GM21528 (cell line): ENCODE measurements around the gene TMEM123.

ENCODE experiments used
- ATAC-seq: cut with Tn5 transposase; IDR thresholded peaks from one replicate; pipeline ENCODE4 v1.9.1; 2021; ENCODE audit warnings: mild to moderate bottlenecking, moderate library complexity; ENCODE audit not compliant: unreplicated experiment, low FRiP score

The TMEM123 gene

DNA sequence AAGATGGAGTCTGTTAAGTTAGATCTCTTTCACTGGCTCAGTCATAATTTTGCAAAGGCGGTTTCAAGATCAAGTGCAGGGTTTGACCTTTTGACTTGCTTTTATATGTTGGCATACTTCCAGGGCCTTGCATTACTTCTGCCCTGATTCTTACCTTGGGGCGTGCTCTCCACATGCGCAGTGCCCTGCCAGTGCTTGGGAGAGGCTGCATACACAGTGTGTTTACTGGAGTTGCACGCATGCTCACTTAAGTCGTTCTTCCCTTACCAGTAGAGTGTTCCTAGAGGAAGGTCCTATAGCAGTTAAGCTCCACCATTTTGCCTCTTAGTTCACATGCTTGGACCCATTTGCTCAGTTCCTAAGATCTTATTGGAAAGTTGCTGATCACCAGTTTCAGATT, 21.0 kb upstream of the TMEM123 start:
- ATAC-seq, result no peak

DNA sequence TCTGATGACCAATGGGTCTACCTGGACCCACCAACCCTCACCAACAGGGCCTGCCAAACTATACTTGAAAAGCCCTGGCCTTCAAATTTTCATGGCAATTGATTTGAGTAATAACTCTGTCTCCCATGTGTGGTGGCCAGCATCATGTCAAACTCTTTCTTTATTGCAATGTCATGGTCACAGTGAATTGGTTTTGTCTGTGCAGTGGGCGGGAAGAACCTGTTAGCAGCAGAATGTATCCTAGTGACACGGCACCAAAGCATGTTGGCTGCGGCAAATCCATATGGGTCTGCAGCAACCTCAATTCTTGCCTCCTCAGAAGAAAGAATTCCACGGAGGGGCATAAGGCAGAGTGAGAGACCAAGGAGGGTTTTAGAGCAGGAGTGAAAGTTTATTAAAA, 19.6 kb upstream of the TMEM123 start:
- ATAC-seq, result no peak

DNA sequence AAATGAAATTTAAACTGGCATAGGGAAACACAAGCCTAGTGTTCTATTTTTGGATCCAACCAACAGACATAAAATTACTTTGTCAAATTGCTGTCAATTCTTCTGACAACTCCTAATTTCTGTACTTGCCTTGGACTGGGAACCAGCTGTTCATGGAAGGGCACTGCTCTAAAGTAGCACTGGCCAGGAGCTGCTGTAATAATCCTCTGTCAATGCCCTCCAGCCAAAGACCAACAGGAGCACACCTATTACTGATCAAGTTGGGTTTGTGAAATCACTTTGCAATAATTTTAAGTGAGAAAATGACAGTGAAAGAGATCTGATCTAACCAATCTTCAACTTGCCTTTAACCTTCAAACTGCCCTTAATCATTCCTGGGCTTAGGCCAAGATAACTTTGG, 18.9 kb upstream of the TMEM123 start:
- no peak for ATAC-seq

DNA sequence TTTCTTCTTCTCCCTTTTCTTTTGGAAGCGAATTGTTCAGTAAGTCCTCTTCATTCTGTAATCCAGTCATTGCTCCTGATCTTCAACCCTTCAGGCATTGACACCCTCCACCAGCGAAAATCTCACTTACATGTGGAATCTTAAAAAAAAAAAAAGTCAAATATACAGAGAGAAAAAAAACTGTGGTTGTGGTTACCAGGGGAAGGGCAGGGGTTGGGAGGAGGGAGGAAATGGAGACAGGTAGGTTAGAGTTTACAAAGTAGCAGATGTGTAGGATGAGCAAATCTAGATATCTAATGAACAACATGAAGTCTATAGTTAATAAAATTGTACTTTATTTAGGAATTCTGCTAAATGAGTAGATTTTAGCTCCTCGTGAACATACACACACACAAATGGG, 17.7 kb upstream of the TMEM123 start:
- no peak for ATAC-seq

DNA sequence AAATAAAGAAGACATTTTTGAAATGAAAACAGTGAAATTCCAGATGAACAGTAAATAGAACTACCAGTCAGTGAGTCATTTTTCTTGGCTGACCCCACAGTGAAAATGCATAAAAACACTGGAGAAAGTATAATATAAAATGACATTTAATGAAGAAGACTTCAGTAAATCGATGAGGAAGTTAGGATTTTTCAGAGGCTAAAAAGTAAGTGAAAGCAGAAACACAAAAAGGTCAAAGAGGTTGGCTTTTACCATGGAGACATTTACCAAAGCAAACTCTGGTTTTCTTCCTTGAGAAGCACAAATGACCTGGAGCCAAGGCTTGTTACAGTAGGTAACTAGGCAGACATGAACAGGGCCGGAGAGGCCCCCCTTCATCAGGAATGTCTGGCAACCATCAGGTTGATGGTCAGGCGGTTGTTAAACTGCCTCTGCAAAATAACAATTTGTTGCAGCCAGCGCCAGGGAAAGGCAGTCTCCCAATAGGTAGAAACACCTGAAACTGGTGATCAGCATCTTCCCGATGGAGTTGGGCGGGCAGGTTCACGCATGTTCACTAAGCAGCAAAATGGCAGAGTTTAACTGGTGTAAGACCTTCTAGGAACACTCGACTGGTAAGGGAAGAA, 16.7 kb upstream of the TMEM123 start:
- no peak for ATAC-seq

DNA sequence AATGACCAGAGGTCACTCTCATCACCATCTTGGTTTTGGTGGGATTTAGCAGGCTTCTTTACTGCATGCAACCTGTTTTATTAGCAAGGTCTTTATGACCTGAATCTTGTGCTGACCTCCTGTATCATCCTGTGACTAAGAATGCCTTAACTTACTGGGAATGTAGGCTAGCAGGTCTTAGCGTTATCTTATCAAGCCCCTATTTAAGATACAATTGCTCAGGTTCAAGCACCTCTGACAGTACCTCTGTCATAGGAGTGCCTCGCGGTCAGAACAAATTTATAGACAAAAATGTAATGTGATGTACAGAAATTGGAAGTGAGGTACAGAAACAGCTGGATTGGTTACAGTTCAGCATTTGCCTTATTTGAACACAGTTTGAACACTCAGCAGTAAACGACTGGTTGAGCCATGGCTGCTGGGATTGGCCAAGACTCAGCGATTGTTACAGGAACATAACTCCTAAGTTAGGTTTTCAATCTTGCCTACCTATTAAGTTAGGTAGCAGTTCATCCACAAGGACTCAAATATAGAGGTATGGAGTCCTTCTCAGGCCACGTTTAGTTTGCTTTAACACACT, 16.1 kb upstream of the TMEM123 start:
- no peak for ATAC-seq

DNA sequence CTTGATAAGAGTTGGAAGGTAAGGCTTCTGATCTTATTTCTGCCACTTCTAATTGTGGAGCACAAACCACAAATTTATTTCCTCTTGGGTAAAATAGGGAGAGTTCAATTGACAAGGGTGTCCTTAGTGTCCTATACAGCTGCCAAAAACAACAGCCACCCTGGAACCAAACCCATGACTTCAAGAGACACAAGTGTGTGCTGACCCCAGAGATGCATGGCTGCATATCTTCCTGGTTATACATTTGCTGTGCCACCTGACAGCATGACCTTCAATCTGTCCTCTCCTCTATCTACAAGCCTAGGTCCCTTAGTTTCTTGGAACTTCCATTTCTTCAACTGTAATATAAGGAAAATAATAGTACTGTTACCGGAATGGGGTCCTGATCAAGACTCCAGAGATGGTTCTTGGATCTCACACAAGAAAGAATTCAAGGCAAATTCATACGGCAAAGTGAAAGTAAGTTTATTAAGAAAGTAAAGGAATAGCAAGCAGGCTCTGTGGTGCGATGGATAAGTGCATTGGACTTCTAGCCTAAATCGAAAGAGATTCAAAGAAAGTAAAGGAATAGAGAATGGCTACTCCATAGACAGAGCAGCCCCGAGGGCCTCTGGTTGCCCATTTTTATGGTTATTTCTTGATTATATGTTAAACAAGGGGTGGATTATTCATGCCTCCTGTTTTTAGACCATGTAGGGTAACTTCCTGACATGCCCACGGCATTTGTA, 15.5 kb upstream of the TMEM123 start:
- no peak for ATAC-seq

DNA sequence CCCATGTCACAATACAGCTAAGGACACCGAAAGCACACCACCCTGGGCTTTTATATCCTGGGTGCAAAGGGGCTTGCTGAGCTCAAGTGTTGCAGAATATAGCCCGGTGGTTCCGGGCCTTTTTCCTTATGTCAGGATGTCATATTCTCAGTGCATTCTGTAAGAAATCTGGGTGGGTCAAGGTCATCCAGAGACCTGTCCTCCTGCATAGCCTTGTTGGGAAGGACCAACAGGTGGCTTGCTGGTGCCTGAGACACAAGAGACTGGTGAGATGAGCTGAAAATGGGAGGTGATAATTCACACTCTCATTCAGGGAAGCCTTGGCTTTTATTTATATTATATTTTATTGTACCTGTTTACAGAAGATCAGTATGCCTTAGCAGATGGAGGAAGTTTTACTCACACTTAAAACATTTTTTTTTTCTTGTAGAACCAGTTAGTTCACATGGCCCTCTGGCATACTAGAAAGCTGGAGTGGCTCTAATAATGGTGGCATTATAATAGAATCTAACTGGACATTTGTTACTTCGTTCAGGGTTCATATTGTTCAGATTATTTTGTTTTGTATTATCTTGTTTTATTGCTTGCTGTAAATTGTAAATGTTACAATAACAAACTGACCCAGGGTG, 14.6 kb upstream of the TMEM123 start:
- no peak for ATAC-seq

DNA sequence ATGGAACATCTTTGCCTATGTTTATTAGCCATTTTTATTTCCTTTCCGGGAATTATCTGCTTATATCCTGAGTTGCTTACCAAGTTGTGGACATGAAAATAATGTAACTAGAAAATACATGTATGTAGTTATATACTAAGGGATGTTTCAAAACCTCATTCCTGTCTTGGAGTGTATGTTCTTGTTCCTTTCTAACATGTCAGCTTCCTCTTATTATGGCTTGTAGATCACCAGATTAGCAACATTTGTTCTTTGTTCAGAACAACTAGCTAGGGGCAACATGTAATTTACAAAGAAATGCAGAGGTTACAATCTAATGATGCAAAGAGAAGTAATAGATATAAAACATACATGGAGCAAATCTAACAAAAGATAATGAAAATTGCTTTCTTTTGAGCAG, 13.1 kb upstream of the TMEM123 start:
- ATAC-seq, result no peak

DNA sequence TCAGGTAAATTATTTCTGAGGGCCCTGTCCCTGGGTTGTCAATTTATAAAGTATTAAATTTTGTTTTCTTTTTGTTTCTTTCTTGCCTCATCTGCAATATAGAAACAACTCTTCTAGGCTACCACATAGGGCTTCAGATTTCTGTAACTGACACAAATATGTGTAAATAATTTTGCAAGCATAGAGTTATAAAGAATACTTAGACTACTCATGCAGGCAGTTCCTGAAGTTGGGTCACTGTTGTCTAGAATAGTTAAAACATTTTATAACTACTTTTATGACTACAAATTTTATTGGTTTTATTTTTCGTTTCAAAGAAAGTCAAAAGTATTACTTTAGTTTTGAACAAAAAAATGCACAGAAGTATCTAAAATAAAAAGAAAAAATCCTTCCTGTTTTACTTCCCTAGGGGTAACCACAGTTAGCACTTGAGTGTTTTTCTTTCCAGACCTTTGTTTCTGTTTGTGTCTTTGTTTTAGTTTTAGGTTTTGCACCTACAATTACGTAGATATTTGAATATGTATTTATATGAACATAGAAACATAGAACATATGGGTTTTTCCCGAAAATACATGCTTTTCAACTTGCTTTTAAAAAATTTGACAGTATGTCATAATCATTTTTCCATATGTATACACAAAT, 12.4 kb upstream of the TMEM123 start:
- no peak for ATAC-seq

DNA sequence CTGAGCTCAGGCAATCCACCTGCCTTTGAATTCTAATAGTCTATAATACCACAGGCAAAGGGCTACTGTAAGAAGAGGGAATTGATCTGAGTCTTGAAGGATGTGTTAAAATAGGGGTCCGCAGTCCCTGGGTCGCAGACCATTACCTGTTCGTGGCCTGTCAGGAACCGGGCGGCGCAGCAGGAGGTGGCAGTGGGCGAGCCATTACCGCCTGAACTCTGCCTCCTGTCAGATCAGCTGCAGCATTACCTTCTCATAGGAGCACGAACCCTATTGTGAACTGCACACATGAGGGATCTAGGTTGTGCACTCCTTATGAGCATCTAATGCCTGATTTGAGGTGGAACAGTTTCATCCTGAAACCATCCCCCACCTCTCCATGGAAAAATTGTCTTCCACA, 11.5 kb upstream of the TMEM123 start:
- ATAC-seq, result no peak

DNA sequence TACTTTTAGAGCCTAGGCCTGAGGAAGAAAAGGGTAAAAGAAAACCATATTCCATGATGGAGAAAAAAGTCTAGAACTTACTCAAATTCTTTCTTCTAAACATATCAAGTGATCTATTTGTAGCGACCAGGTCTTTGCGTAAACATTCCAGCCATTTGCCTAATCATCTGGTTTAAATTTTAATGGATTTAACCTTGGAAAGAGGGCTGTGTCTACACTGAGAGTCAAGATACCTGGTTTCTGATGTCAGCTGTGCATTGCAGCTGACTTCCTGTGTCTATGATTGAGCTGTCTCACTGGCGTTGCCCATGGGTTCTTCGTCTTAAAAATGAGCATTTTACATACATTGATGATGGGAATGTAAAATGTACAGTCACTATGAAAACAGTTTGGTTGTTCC, 10.0 kb upstream of the TMEM123 start:
- ATAC-seq, result no peak

DNA sequence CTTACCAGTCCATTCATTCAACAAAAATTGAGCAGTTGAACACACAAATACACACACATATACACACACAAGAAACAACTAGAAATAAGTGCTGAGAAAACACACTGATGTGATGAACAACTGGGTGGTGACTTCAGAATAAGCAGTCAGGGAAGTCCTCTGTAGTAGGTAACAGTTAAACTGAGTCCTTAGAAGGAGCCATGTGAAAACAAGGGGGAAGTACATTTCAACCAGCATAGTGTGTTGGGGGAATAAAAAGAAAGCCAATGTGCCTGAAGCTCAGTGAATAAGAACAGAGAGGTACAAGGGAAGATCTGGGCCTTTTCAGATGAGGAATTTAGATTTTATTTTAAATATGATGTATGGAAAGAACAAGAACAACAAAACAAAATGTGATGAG, 6.8 kb upstream of the TMEM123 start:
- ATAC-seq, result no peak

DNA sequence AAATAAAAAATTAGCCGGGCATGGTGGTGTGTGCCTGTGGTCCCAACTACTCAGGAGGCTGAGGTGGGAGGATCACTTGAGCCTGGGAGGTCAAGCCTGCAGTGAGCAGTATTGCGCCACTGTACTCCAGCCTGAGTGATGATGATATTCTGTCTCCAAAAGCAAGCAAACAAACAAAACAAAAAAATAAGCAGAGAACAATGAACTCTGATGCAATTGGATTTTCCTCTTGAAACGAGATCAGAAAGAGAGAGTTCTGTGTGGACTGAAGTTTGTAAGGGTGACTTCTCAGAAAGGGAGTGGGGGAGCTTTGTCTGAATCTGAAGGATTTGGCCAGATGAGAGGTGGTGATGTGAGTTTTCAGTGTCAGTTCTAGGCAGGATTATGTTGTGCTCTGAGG, 6.0 kb upstream of the TMEM123 start:
- no peak for ATAC-seq

DNA sequence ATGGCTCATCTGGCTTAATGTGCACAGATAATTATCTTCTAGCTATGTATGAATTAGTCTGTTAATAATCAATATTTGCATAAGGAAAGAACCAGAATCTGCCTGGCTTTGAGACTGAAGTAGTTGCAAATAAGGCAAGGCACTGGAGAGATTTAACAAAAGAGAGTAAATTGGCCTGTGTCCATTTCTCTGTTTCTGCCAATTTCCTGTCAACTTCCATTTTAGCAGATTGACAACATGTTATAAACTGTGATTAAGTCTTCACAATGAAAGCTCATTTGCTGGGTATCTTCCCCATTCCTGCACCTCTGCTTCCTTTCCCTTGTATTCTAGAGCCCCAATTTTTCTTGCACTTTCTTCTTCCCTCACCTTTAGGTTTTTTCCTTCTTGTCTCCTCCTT, 5.3 kb upstream of the TMEM123 start:
- ATAC-seq, result no peak

DNA sequence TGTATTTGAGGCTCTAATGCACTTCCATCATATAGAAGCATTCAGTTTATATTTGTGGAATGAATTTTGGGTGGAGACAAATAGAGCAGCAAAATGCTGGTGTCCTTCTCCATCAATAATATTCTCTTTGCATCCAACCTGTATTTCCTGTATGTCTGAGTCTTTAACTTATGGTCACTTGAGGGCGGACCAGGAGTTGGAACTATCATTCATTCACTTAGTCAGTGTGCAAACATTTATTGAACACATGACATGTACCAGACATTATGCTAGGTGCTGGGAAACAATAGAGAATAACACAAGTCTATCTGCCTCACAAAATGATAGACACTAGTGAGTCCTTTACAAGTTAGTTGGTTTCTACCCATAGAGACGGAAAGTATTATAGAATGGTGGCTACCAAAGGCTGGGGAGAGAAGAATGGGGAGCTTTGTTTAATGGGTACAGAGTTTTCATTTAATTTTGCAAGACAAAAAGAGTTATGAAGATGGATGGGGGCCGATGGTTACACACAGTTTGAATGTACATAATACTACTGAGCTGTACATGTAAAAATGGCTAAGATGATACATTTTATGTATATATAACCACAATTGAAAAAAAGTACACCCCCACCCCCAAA, 4.6 kb upstream of the TMEM123 start:
- no peak for ATAC-seq

DNA sequence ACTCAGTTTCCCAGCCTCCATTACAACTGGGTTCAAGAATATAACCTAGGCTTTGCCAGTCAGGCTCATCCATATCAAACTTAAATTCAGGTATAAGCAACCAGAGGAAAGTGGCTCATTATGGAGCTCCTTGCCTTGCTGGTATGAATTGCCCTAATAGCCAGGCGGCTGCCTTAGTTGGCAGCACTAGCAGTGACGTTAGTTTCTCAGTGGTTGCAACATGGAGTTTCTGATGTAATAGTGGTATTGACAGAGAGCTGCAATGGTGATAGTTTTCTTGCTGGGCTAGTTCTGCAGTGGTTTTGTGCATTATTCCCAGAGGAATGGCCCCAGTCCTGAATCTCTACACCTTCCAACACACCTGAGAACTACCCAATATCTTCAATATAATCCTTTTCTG, 3.8 kb upstream of the TMEM123 start:
- ATAC-seq, result no peak

DNA sequence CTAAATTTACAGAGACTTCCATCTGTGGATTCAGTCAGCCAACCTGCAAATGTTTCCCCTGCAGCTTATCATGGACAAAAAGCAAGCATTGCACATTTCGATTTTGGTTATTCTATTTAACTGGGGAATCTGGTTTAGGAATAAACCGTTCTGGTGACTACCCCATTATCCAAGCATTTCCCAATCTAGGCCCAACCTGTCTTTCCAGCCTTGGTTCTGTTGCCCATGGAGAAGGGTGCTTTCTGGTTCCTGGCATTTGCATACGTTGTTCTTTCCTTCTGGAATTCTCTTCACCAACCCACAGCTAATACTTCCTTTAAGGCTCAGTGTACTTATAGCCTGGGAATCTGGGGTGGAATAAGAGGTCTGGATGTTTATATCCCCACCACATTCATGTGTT, 1.4 kb upstream of the TMEM123 start:
- ATAC-seq, result no peak

DNA sequence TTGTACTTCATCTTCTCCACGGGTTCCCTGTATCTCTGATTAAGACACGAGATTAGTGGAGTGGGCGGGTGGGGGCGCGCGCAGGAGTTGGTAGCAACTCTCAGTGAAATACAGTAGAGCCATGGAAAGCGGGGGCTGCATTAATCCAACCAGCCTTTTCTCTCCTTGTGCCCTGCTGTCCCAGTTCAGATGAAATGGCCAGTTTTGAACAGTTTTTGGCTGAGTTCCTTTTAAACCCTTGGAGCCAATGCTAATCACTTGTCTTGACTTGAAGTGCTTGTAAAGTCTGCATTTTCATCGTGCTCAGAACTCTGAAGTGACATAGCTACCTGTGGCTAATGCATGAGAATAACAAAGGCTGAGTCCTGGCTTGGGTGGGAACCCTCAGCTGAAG, 734 bp upstream of the TMEM123 start:
- ATAC-seq, result no peak

DNA sequence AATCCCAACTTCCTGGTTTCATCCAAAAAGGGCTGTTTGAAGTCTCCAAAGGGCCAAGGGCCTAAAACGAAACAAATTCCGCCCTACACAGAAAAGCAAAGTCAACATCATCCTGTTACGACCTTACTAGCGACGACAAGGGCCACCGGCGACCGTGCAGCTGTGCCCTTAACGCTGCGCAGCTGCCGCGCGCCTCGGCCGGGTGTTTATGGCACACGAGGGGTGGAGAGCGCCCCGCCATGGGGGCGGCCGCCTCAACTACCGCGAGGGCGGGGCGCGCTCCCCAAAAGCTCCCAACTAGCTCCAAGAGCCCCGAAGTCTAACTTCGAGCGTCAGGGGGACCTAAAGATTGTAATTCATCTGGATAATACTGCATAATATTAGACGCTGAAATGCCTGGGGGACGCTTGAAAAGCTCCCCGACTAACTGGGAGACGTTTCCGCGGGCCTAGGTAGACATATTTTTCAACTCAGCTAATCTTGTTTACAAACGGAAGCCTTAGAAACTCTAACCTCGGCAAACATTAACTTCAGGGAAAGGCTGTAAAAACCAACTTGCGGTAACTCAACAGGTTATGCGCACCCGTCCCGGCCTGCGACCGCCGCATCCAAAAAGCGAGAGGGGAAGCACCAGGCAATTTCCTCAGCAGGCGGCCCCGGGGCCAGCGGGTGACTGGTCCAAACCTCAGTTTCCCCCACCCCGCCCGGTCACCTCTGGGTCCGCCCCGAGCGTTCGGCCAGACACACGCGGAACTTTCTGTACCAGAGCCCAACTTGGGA, 694 bp downstream of the TMEM123 start:
- peak; percentile 62 for ATAC-seq
